GM21390 (cell line): ENCODE data around the gene TRIM36.

Experiments used
- ATAC-seq: cut with Tn5 transposase; IDR thresholded peaks from one replicate; pipeline ENCODE4 v1.9.1; 2021; ENCODE audit not compliant: unreplicated experiment

Gene TRIM36

DNA sequence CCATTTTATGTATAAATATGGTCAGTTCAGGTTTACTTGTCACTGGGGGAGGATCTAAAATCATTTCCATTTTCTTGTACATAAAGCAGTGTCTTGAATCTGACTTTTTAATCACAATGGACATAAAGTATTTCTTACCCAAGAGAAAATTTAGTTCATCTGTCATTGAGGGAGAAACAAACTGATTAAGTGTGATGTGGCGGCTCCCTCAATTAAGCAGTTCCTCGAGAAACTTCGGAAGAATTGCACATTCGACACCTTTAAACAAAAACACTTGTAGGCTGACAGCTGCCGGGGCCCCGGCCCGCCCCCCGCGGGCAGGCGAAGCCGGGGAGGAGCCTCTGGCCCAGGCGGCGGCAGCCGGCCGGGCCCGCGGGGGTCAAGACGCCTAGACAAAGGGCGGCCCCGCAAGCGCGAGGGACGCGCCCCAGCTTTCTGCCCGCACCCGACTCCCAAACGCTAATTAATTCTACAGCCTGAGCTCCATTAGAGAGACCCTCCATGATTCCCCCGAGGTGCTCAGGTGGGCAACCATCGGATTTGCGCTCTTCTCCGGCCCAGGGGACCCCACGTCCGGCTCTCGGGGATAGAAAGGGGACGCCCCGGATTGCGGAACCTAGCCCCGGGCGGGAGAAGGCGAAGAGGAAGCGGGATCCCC, 750 bp downstream of the TRIM36 start:
- no peak for ATAC-seq

DNA sequence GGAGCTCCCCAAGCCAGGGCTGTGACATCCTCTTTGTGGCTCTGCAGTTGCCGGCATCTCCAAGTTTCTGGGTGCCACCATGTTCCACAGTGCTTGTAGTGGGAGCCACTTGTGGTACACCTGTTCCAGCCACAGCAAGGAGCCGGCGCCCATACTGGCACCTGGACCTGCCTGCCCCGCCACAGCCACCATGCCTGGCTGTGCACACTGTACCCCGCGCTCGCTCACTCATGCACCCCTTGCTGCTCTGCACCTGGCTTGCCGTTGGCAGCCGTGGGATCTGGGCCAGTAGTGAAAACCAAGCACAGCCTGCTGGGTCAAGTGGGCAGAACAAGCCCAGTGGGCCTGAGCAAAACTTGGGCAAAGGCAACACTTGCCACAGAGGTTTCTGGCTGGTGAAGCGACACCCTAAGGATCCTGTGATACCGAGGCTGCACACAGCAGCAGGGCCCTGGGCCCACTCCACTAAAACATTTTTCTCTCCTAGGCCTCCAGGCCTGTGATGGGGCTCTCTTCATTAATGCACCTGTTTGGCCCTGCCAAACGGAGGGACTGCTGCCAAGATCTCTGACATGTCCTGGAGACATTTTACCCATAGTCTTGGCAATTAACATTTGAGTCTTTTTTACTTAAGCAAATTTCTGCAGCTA, 2.8 kb downstream of the TRIM36 start:
- ATAC-seq, result no peak

DNA sequence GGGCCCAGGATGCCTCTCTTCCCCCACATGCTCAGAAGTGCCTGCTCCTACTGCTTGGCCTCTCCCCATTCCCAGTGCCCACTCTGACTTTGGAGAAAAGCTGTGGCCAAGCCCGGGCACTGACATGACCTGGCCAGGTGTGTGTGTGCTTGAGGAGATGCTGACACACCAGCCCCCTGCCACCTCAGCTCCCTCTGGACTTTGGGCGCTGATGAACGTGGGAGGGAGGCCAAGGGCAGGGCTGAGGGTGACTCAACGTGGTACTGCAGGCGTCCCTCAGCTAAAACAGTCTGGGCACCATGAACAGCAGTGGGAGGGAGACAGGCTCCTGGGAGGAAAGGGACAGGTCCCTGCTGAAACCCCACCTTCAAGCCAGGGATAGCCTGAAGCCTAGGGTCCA, 3.9 kb downstream of the TRIM36 start:
- no peak for ATAC-seq

DNA sequence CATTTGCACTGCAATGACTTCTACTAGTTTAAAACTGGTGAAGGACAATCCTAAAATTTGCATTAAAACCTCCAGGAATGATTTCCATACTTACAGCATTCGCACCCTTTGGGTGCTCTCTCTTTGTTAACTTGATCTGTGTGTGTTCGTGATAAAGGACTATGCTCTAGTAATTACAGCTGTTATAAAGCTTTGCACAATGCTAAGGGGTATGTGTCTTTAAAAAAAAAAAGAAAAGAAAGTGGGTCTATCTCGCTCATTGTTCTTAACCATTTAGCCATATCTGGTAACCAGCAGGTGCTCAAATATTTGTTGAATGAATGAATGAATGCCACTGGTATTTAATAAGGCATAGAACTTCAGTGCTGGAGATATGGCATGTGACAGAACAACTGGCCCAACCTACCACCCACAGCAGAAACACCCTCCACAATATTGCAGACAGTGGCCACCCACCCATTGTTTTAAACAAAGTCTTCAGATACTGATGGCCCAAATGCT, 8.7 kb downstream of the TRIM36 start:
- no peak for ATAC-seq

DNA sequence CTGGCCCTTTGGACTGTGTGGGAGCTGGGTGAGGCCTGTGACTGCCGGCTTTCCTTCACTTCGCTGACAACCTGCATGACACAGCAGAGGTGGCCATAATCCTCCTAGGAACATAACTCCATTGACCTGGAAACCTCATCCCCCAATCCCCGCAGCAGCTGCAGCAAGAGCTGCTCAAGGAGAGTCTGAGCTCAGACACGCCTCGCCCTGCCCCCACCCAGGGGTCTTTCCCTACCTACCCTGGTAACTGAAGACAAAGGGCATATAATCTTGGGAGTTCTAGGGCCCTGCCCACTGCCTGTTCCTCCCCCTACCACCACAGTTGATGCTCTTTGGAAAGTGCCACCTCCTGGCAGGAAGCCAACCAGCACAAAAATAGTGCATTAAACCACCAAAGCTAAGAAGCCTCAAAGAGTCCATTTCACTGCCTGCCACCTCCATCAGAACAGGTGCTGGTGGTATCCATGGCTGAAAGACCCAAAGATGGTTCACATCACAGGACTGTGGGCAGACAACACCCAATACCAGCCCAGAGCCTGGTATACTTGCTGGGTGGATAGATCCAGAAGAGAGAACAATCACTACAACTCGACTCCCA, 18.4 kb downstream of the TRIM36 start:
- ATAC-seq, result no peak

DNA sequence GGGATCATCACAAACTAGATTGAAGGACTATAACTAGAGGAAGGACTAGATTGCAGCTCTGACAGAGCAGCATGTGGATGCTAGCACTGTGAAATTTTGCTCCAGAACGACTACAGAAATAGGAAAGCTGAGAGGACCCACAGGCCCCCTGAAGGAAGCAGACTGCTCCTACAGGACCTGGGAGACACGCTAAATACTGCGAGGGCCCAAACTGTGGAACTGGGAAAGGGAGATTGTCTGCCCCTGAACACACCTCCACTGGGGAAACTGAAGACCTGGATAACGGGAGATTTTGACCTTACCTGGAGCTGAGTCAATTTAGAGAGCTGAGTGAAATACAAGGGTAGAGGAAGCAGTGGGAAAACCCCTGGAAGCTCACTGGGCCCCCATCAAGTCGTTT, 19.2 kb downstream of the TRIM36 start:
- no peak for ATAC-seq

DNA sequence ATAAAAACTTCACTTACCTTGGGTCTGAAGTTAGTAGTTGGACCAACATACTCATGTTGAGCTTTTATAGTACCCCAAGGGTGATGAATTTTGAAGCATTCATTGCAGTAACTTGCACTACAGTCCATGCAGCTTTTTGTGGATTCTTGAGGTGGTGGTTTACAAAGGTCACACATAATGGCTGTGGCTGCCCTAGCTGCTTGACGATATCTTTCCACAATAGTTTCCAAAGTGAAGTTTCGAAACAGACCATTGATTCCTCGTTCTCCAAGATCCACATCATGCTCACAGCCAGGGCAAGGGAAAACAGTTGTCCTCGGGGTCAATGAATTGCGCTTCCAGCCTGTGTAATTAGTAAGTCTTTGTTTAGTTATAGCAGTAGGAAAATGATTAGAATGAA, 22.7 kb downstream of the TRIM36 start:
- no peak for ATAC-seq

DNA sequence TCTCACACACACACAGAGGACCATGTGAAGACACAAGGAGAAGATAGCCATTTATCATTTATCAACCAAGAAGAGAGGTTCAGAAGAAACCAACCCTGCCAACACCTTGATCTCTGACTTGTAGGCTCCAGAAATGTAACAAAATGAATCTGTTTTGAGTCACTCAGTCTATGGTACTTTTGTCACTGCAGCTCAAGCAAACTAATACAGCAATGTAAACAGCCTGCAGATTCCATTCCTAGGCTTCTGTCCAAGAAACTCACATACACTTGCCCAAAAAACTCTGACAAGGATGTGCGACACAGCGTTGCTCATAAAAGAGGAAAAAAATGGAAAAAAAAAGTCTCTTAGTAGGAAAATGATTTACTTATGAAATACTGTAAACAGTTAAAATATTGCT, 33.4 kb downstream of the TRIM36 start:
- no peak for ATAC-seq

DNA sequence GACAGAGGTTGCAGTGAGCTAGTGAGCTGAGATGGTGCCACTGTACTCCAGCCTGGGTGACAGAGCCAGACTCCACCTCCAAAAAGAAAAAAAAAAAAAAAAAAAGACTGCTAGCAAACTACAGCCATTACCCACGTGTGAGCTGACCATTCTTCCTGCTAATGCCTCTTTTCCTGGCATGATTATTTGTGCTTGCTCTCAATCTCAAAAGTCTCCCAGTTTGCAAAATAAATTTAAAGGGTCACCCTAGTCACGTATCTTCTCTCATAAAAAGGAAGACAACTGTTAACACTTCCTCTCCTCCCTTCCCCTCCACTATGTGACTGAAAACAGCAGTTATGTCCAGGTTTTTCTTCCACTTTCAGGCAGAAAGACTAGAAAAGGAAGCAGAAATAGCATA, 37.2 kb downstream of the TRIM36 start:
- peak; percentile 58 for ATAC-seq

DNA sequence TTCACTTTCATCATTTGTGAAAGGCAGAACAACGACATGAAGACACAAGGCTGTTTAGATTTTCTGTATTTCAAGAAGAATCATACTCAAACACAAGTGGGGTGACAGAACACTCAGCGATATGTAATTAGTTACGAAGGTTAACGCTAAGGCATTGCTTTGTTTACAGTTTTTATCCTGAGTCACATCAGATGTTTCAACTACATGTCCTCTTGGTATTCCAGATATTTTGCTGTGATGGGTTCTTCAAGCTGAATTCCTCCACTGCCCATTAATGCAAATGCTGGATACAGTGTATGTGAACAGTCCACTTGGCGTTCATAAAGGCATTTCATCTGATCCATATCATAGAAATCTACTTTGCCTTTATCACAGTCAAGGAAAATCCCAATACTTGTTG, 43.4 kb downstream of the TRIM36 start:
- no peak for ATAC-seq

DNA sequence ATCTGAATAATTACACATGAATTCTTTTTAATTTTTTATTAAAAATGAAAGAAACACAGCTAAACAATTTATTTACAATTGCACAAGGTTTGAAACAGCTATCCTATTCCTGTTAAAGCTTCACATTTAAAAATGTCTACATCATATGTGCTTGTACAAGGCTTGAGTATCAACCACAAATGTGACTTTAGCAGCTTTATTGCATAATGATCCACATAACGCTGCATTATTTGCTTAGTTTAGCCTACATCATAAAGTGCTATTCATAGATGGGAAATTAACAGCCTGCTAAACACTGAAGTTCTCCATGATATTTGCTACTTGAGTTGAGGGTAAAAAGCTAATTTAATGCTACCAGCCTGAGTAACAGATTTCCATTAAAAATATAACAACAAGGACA, 45.0 kb downstream of the TRIM36 start:
- ATAC-seq, result no peak

DNA sequence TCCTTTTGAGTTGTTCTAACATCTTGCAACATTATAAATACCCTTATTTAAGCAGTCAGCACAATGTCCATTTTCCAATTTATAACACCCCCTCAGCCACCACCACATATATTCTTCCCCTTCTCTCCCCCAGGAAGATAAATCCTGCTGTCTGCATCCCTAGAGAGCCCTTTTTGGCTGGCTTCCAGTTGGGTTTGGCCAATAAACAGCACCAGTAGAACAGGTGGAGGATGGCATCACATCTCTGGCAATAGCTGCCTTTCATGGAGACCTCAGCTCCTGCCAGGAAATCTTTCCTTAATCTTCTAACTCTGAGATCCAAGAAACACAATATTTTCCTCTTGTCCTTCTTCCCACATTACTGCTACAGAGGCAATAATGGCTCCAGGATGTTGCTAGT, 53.7 kb downstream of the TRIM36 start:
- ATAC-seq, result no peak

DNA sequence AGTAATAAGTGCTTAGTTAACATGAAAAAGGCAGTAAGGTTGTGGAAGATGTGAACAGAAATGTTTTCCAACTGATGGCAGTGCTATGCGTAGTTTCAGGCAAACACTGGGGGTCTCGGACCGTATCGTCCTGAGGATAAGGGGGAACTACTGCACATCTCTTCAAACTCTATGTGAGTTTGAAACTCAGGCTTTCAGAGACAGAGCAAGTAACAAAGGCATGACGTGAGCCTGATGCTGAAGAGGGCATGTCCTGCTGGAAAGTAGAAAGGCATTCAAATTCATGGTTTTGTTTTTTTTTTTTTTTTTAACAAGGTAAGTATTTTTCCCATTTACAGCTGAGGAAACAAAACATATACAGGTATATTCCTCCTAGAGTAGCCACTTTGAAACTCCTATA, 59.9 kb downstream of the TRIM36 start:
- ATAC-seq, result no peak

DNA sequence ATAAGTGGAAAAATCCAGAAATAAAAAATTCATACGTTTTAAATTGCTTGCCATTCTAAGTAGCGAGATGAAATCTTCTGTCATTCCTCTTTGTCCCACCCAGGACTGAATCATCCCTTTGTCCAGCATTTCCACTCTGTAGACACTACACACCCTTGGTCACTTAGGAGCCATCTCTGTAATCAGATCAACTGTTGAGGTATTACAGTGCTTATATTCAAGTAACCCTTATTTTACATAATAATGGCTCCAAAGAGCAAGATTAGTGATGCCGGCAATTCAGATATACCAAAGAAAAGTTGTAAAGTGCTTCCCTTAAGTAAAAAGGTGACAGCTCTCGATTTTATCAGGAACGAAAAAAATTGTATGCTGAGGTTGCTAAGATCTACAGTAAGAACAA, 60.4 kb downstream of the TRIM36 start:
- no peak for ATAC-seq

DNA sequence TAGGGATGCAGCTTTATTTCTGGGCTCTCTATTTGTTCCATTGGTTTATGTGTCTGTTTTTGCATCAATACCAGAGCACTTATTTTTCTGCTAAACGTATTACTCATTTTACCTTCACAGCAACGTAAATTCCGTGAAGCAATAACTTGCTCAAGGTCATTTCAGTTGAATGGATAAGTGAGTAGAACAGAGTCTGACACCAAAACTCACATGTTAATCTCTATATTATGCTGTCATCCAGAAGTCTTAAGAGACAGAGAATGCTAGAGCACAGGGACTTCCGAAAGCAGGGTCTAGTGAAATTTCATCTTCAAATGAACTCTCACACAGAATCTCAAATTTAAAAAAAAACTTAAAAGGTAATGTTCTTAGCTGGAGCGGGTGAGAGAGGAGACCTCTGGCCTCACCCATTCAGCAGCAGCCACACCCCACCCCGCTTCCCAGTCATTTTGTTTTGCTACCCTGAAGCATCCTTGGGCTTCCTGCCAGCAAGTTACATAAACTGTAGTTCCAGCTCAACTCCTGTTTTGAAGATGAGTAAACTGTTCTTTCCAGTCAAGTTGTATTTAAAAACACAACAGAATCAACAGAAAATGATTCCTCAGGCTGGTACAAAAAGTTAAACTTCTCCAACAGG, 69.3 kb downstream of the TRIM36 start:
- no peak for ATAC-seq

DNA sequence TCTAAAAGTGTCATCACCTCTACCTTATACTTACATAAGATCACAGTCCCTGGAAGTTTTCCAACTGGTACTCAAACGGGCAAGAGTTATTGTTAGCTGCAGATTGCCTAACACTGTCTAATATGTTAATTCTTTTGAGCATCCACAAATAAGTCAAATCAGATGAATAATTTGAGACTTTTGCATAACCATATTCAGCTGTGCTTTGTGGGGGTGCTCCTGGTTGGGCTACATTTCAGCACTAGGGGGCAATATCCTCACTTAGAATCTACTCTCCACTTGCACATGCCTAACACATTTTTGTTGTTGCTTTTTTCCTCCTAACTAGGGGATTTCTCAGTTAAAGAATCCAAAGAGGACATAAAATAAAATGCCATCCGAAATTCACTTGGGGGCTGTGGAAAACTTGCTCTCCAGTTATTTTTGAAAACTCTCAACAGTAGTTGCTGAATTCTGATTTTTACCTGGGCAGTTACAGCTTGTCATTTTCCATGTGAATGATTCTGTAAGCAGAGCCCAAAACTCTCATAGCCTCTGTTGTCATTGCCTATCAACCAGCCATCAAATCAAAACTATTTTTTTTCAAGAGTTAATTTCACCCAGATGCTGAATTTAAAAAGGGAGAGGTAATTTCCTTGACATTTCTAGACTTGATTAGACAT, 71.5 kb downstream of the TRIM36 start:
- peak; percentile 69 for ATAC-seq

DNA sequence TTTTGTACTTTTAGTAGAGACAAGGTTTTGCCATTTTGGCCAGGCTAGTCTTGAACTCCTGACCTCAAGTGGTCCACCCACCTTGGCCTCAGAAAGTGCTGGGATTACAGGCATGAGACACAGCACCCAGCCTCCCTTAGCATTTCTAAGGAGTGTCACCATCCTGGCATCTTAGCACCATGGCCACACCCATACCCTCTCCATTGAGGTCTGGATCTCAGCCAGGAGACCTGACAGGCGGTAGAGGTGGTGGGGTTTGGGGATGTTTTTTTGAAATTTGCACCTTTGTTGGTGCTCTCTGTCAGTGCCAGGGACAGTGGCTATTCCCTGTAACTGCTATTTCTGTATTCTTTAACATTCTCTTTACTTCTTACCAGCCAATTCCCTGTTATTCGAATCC, 72.5 kb downstream of the TRIM36 start:
- ATAC-seq, result no peak

DNA sequence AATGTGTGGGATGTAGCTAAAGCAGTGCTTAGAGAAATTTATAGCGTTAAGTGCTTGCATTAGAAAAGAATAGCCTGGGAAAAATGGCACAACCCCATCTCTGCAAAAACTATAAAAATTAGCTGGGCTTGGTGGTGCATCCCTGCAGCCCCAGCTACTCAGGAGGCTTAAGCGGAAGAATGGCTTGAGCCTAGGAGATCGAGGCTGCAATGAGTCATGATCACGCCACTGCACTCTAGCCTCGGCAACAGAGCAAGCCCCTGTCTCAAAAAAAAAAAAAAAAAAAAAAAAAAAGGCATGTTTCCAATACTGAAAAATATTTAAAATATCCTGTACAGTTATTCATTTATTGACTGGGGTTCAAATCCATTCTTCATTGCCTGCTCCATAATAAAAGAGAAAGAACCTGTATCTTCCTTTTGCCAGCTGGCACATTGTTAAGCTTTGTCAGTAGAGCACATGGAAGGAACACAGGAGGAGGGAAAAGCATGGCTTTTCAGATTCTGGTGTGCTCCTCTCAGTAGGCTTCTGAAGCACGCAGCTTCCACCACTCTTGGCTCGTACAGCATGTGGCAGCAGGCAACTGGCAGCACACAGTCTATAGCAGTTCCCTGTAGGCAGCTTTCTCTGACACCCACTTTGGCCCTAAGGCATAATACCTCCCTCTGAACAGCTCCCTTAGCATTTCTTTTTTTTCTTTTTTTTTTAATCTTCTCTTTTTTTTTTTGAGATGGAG, 73.5 kb downstream of the TRIM36 start:
- no peak for ATAC-seq

DNA sequence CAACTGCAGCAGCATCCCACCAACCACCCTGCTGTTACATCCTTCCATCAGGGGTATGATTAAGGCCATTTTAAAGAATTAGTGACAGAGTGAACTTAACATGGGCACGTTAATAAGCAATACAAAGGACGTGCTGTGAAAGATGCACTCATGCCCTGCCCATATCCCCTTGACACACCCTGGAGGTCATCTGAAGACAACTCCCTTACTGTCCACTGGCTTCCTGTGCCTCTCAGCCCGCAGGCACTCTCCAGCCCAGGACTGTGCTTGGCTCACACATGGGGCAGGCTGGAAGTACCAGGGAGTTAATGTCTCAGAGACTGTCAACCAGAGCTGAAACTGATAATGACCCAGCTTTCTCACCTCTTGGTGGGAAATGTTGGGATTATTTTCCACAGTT, 81.8 kb downstream of the TRIM36 start:
- ATAC-seq, result no peak

DNA sequence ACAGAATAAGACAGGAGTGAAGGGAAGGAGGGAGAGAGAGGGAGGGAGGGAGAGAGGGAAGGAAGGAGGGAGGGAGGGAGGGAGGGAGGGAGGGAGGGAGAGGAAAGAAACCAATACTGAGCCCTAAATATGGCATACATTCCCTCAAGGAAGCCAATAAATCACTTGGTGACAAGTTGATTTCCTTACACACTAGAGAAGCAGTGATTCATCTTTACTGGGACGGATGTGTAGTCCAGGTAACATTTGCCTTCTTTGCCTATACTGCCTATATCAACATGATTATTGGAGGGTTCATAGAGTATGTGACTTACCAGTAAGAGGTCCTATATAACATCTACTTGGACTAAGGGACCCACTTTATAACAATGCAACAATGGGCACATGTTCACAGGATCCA, 83.2 kb downstream of the TRIM36 start:
- ATAC-seq, result no peak

DNA sequence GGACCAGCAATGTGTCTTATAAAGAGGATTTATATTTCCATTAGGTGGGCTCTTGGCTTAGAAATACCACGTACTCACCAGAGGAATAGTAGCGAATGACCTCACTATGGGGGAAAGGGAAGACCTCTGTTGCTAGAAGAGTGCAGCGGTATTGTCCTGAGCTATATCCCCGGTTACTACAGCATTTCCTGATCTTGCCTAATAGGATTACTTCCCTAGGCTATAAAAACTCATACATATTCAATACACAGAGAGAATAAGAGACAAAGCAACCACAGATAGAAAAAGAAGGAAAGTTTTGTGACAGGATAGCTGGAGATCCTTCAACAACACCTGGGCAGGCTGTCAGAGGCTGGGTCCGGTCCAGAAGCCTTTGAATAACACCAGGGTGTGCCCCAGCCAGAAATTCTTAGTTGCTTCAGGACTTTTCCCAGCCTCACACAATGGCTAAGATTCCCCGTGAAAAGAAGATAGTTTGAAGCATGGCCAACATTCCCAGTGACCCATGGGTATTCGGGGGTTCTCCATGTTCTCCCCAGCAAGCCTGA, 85.4 kb downstream of the TRIM36 start:
- ATAC-seq, result no peak
